GM19351 (cell line): ENCODE data around the gene EML6.
"Not testable (repeated sequence)": the region's sequence is repeated elsewhere in the genome, so short reads cannot be mapped to it uniquely, and the experiment has no call there.

ENCODE experiments used
- ATAC-seq: cut with Tn5 transposase; IDR thresholded peaks from one replicate; pipeline ENCODE4 v1.9.1; 2021; ENCODE audit warnings: mild to moderate bottlenecking, moderate library complexity; ENCODE audit not compliant: unreplicated experiment

EML6 gene

GRCh38 chr2:54839461-54840255 lies 116.2 kb downstream of the EML6 start:
- no peak for ATAC-seq

DNA sequence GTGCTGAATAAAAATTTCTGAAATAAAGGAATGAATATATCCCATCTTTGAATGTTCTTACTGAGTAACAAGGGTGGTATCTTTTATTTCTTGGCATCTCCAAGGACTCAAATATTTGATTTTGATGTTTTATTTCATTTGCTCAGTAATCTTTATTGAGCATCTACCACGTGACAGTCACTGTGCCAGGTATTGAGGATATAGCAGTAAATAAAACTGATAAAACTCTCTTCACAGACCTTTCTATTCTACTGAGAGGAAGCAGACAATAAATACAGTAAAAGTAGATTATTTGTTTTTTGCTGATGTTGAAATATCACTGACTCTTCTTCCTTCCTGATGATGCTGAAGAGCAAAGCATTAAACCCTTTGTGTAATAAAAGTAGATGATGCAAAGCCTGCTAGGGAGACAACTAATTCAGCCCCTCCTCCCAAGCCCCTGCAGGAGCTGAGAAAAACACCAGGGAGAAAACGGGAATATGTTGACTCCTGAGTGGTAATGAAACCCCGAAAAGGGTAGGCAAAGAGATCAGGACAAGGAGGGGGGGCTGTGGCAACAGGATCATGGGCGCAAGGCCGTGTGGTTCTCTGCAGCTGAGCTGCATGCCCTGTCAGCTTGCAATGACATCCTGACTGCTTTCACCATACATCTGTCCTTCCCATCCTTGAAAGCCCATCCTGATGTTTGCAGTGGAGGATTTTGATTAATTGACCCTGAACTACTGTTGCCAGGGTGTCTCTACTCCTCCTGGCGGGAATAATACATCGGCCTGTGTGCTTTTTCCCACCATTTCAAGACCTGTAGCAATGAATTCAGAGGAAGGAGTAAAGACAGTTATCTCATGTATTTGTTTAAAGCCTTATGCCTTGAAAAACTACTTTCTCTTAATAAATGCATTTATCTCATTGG lies 117.4 kb downstream of the EML6 start:
- ATAC-seq = no peak

GRCh38 chr2:54841500-54841899 lies 118.0 kb downstream of the EML6 start:
- ATAC-seq = not testable (repeated sequence)

DNA sequence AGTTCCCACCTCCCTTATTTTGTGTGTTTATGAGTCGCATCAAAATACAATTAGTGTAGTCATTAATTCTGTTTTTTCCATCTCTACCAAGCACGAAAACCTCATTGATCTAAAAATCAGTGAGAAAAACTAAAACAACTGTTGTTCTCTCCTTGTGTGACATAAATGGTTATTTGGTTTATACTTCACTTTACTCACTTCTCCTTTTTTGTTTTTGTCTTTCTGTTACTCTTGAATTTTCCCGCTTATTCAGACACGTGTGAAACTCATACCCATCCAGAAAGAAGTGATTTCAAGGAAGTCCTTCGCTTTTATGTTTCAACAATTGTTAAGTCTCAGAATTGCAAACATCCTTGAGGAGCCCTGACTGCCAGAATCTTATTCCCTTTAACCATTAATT lies 121.6 kb downstream of the EML6 start:
- peak; percentile 41 for ATAC-seq

DNA sequence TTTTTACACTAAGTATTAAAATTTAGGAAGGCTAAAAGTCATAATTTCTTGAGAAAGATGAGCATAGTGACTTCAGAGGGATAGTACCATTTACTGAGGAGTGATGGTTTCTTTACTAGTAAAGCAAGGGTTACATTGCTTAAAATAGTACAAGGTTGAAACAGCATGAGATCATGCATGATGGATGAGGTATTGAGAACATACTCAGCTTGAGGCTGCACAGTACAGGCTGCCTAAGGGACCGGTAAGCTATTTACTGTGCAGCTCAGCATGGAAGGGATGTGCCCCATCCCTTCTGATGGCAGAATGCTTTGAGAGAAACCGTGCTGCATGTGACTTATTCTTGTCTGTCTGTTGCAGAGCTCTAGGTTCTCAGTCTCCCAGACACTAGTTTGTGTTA lies 122.1 kb downstream of the EML6 start:
- ATAC-seq = peak; percentile 96

- ATAC-seq = no peak
These were observed 127.0 kb downstream of the EML6 start for GRCh38 chr2:54850171-54851122.

GRCh38 chr2:54853616-54854310 lies 130.3 kb downstream of the EML6 start:
- no peak for ATAC-seq

- no peak for ATAC-seq
These were observed 132.0 kb downstream of the EML6 start for GRCh38 chr2:54855434-54855833.

DNA sequence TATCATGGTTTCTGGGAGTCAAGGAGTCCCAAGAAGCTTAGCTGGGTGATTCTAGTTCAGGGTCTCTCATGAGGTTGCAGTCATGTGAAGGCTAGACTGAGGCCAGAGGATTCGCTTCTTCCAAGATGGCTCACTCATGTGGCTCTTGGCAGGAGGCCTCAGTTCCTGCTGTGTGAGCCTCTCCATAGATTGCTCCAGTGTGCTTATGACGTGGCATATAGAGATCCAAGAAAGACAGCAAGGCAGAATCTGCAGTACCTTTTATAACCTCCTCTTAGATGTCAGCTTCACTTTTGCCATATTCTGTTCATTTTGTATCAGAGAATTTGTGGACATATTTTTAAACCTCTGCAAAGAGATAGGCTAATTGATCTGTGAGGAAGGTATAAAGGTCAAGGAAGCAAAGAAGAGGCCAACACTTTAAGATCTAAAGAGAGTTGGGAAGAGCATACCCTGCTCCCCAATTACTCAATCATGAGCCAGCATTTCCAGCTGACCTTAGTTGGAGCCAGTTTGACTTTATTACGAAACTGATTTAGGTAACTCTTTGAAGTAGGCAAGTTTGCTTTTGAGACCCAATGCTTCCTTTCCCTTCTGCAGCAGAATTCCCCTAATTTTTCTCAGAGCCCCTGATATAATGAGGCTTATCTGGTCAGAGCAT lies 134.7 kb downstream of the EML6 start:
- ATAC-seq = no peak

- ATAC-seq = no peak
These were observed 136.0 kb downstream of the EML6 start for GRCh38 chr2:54859416-54859815.

- no peak for ATAC-seq
These were observed 136.7 kb downstream of the EML6 start for GRCh38 chr2:54859997-54860701.

GRCh38 chr2:54862229-54862628 lies 138.8 kb downstream of the EML6 start:
- ATAC-seq = no peak

DNA sequence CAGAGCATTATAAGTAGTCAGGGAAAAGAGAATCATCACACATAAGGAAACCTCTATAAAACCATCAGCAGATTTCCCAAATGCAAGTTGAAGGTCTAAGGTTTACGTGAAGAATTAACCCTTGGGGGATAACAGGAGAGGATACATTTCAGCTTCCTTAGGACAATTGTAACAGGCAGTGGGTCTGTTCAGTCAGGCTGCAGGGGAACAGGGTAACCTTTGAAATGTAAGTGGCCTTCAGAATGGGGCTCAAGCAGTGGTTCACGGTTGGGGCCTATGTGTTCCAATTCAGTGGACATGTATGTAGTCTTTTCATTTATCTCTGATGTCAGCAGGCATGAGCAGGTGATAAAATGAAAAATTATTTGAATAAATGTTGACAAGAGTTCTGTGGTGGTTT lies 139.3 kb downstream of the EML6 start:
- no peak for ATAC-seq

DNA sequence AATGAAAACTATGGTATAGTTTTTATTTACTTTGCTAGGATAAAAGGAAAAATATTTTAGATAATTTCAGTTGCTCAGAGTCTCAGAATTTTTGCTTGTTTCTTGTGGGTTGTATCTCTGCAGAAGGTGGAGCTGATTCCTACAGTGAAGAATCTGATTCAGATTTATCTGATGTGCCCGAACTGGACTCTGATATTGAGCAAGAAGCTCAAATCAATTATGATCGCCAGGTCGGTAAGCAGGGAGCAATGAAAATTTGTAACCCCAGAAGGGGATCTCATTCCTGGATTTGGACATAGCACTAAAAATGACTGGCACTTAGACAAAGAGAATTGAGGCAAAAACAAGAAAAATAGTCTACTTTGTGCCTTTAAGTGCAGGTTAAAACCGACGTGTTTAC lies 140.2 kb downstream of the EML6 start:
- no peak for ATAC-seq

GRCh38 chr2:54864096-54864495 lies 140.6 kb downstream of the EML6 start:
- ATAC-seq = no peak

DNA sequence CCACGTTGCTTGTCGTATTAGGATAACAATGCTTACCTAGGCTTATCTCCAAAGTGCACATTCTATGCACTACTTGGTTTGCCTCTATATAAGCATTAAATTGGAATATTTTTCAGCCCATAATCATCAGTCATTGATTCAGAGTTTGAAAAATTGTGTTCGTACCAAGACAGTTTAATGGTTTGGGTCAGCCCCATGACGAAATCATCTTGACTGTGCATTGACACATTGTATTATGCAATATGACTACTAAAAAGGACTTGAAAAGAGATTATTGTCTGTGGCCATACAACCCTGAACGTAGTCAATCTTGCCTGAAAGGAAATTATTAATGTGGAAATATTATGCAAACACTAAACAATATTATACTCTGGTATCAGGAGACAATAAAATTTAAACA lies 141.3 kb downstream of the EML6 start:
- ATAC-seq = no peak

- ATAC-seq = no peak
These were observed 142.7 kb downstream of the EML6 start for GRCh38 chr2:54866179-54866578.

DNA sequence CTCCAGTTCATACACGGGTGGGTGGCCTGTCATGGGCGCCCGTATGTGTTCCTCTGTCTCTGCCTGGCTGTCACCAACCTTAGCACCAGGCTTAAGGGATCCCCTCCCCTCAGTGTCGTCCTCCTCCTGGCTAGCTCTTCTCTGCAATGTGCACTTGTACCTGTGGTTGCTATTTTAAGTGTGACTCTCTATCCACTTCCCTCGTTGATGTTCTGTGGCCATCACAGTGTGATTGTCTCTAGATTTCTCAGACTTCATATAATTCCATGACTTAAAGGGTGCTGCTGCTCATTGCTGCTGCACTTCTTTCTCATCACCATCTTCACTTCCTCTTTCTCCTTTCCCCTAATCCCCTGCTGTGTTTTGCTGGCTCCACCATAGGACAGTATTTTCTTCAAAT lies 143.4 kb downstream of the EML6 start:
- ATAC-seq = peak; percentile 93

- peak; percentile 53 for ATAC-seq
These were observed 144.0 kb downstream of the EML6 start for GRCh38 chr2:54867457-54867856.
